ENCODE results near the gene CDKL5.

Gene CDKL5

GRCh38 chrX:18461431-18461830 lies 36.0 kb downstream of the CDKL5 start:
- no peak for FAIRE-seq

GRCh38 chrX:18464499-18464898 lies 39.1 kb downstream of the CDKL5 start:
- FAIRE-seq: no peak

- FAIRE-seq: no peak
These were observed 39.6 kb downstream of the CDKL5 start for GRCh38 chrX:18465051-18465450.

- FAIRE-seq: no peak
These were observed 43.2 kb downstream of the CDKL5 start for GRCh38 chrX:18468599-18468998.

- FAIRE-seq: no peak
These were observed 45.9 kb downstream of the CDKL5 start for GRCh38 chrX:18471296-18471695.

GRCh38 chrX:18490806-18491555 lies 65.6 kb downstream of the CDKL5 start:
- no peak for FAIRE-seq

GRCh38 chrX:18491587-18492340 lies 66.4 kb downstream of the CDKL5 start:
- FAIRE-seq: peak; percentile 65

GRCh38 chrX:18534949-18535348 lies 109.5 kb downstream of the CDKL5 start:
- FAIRE-seq: no peak

GRCh38 chrX:18537068-18537467 lies 111.7 kb downstream of the CDKL5 start:
- FAIRE-seq: no peak

- FAIRE-seq: no peak
These were observed 112.1 kb downstream of the CDKL5 start for GRCh38 chrX:18537524-18537923.

- no peak for FAIRE-seq
These were observed 116.7 kb downstream of the CDKL5 start for GRCh38 chrX:18542131-18542530.

- FAIRE-seq: no peak
These were observed 117.5 kb downstream of the CDKL5 start for GRCh38 chrX:18542905-18543304.

- FAIRE-seq: no peak
These were observed 118.3 kb downstream of the CDKL5 start for GRCh38 chrX:18543738-18544137.

- no peak for FAIRE-seq
These were observed 120.4 kb downstream of the CDKL5 start for GRCh38 chrX:18545771-18546170.

GRCh38 chrX:18548996-18549395 lies 123.6 kb downstream of the CDKL5 start:
- no peak for FAIRE-seq

- FAIRE-seq: no peak
These were observed 124.2 kb downstream of the CDKL5 start for GRCh38 chrX:18549643-18550042.

- FAIRE-seq: no peak
These were observed 132.5 kb downstream of the CDKL5 start for GRCh38 chrX:18557879-18558278.

GRCh38 chrX:18558799-18559198 lies 133.4 kb downstream of the CDKL5 start:
- no peak for FAIRE-seq

GRCh38 chrX:18561020-18561419 lies 135.6 kb downstream of the CDKL5 start:
- no peak for FAIRE-seq

GRCh38 chrX:18565727-18566126 lies 140.3 kb downstream of the CDKL5 start:
- no peak for FAIRE-seq

GRCh38 chrX:18566748-18567147 lies 141.3 kb downstream of the CDKL5 start:
- FAIRE-seq: no peak

- FAIRE-seq: no peak
These were observed 148.1 kb downstream of the CDKL5 start for GRCh38 chrX:18573556-18573955.

- no peak for FAIRE-seq
These were observed 149.2 kb downstream of the CDKL5 start for GRCh38 chrX:18574591-18574990.

GRCh38 chrX:18575744-18576143 lies 150.3 kb downstream of the CDKL5 start:
- FAIRE-seq: no peak

Measured in A204.1 (cell line).